SK-N-SH (cell line): Measurements from ENCODE around the gene HTT.

Source experiments
- CTCF ChIP-seq: fragments of 200-600 bp; sonication (generic); IDR thresholded peaks from 2 replicates; pipeline ENCODE4 v1.6.1; 2017; ENCODE audit warnings: antibody characterized with exemption, mild to moderate bottlenecking, moderate library complexity
- USF2 ChIP-seq: fragments of 150-350 bp; IDR thresholded peaks from 2 replicates; pipeline ENCODE4 v1.6.1; 2017; ENCODE audit warnings: antibody characterized with exemption, low read length, low read depth, borderline replicate concordance

GRCh38 chr4:3271131-3271530 is 196.7 kb downstream of the HTT start:
- TF ChIP-seq USF2: no peak
- no peak for TF ChIP-seq CTCF
